Stimulated activated CD4-positive, alpha-beta T cell treated with anti-CD3 and anti-CD28 coated beads, Interleukin-4, amount 100 ng/mL, for 48 hours (primary cell): ENCODE data around the gene TBXT.
"Not testable (repeated sequence)": the region's sequence is repeated elsewhere in the genome, so short reads cannot be mapped to it uniquely, and the experiment has no call there.

Source experiments
- DNase-seq, 2 donors: peaks; one replicate each; pipeline ENCODE4 v3.0.0-alpha.2; 2020; ENCODE audit warnings: low read depth in 2 of 2

Gene TBXT

GRCh38 chr6:166169549-166170421, 2.1 kb upstream of the TBXT start:
- no peak for DNase-seq

- DNase-seq, result no peak
Measured at GRCh38 chr6:166168616-166169548, 1.2 kb upstream of the TBXT start.

GRCh38 chr6:166167258-166167731, 356 bp downstream of the TBXT start:
- no peak for DNase-seq

- DNase-seq, result no peak
Measured at GRCh38 chr6:166166314-166167257, 1.1 kb downstream of the TBXT start.

- DNase-seq, result no peak
Measured at GRCh38 chr6:166165558-166166313, 1.9 kb downstream of the TBXT start.

- DNase-seq, result peak; percentile 23 to 25
Measured at GRCh38 chr6:166162599-166163342, 4.9 kb downstream of the TBXT start.

- no peak for DNase-seq
Measured at GRCh38 chr6:166157930-166158617, 9.6 kb downstream of the TBXT start.

- no peak for DNase-seq
Measured at GRCh38 chr6:166156942-166157341, 10.7 kb downstream of the TBXT start.

GRCh38 chr6:166153966-166154365, 13.7 kb downstream of the TBXT start:
- DNase-seq, result no peak

GRCh38 chr6:166152660-166153059, 15.0 kb downstream of the TBXT start:
- DNase-seq, result no peak

- DNase-seq, result no peak
Measured at GRCh38 chr6:166151798-166152197, 15.9 kb downstream of the TBXT start.

- no peak for DNase-seq
Measured at GRCh38 chr6:166145751-166146150, 21.9 kb downstream of the TBXT start.

- DNase-seq, result no peak
Measured at GRCh38 chr6:166143011-166143410, 24.6 kb downstream of the TBXT start.

- no peak for DNase-seq
Measured at GRCh38 chr6:166127624-166128472, 39.8 kb downstream of the TBXT start.

- not testable (repeated sequence) for DNase-seq
Measured at GRCh38 chr6:166123115-166123514, 44.5 kb downstream of the TBXT start.

- DNase-seq, result no peak
Measured at GRCh38 chr6:166121726-166122125, 45.9 kb downstream of the TBXT start.

- no peak for DNase-seq
Measured at GRCh38 chr6:166119116-166119911, 48.3 kb downstream of the TBXT start.
